Epithelial cell of prostate (primary cell): ENCODE measurements around the gene FOSB.
"Not testable (repeated sequence)": the region's sequence is repeated elsewhere in the genome, so short reads cannot be mapped to it uniquely, and the experiment has no call there.

Experiments
- DNase-seq: peaks from one replicate; pipeline ENCODE4 v3.0.0-alpha.2; 2011; ENCODE audit warnings: low read depth, low spot score
- H3K27ac ChIP-seq: fragments of 450-650 bp; 2 replicates; pipeline ENCODE4 v1.5.1; 2017; ENCODE audit warnings: mild to moderate bottlenecking

Gene FOSB

GRCh38 chr19:45499196-45500180 lies 31.7 kb downstream of the FOSB start:
- DNase-seq = no peak
- H3K27ac ChIP-seq = no peak overlapping the region

DNA sequence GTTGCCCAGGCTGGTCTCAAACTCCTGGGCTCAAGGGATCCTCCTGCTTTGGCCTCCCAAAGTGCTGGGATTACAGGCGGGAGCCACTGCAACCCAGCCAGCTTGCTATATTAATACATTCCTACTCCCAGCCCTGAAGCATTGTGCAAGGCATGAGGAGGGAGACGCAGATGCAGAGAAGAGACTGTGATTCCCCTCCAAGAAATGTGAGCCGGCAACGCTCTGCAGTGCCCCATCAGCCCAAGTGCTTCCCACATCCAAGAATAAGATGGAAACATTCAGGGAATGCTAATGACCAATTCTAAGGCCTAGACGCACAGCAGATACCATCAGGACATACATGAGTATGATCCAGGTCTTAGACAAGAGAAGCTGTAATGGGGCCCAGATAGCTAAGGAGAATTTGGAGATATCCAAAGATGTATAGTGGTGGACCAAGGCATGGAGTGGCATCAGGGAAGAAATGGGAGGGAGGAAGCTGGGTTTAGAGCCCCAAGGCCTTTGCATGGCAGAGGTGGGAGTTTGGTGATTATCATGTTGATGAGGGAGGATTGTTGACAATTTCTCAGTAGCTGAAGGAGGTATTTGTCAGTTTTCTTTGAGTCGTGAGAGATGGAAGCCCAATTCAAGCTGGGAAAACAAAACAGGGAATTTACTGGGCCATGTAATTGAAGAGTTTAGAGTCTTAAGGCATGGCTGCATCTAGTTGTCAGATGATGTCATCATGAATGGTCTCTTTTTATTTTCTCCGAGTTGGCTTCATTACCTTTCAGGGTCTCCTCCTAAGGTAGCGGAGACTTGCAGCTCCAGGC lies 33.3 kb downstream of the FOSB start:
- no peak for DNase-seq

GRCh38 chr19:45501730-45502014 lies 33.9 kb downstream of the FOSB start:
- DNase-seq = no peak
- no peak overlapping the region for H3K27ac ChIP-seq

More for the DNA sequence above, 33.3 kb downstream of the FOSB start:
- no peak overlapping the region for H3K27ac ChIP-seq

DNA sequence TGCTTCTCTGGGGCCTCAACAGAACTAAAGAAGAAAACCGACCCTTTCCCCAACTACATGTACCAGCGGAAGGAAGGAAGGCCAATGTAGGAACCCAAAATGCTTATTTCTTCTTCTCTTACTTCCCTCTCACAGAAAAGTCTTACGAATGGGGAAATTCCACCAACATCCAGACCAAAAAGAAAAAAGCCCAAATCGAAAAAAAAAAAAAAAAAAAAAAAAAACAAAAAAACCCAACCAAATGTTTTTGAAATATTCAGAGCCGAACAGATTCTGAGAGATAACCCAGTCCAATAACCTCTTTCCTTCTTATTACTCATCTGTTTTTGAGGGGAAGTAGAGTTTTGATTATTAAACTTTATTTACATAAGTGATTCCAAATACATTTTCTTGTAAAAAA lies 34.3 kb downstream of the FOSB start:
- no peak for DNase-seq
- H3K27ac ChIP-seq = no peak overlapping the region

DNA sequence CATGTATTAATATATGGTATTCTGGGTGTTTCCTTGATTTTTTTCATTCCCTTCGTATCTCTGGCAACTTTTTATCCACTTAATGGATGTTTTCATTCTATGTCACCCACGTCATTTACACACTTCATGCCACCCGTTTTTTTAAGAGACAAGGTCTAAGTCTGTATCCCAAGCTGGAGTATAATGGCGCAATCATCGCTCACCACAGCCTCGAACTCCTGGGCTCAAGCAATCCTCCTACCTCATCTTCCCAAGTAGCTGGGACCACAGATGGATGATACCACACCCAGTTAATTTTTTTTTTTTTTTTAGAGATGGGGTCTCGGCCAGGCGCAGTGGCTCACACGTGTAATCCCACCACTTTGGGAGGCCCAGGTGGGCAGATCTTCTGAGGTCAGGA lies 36.1 kb downstream of the FOSB start:
- DNase-seq = no peak
- H3K27ac ChIP-seq = no peak overlapping the region

DNA sequence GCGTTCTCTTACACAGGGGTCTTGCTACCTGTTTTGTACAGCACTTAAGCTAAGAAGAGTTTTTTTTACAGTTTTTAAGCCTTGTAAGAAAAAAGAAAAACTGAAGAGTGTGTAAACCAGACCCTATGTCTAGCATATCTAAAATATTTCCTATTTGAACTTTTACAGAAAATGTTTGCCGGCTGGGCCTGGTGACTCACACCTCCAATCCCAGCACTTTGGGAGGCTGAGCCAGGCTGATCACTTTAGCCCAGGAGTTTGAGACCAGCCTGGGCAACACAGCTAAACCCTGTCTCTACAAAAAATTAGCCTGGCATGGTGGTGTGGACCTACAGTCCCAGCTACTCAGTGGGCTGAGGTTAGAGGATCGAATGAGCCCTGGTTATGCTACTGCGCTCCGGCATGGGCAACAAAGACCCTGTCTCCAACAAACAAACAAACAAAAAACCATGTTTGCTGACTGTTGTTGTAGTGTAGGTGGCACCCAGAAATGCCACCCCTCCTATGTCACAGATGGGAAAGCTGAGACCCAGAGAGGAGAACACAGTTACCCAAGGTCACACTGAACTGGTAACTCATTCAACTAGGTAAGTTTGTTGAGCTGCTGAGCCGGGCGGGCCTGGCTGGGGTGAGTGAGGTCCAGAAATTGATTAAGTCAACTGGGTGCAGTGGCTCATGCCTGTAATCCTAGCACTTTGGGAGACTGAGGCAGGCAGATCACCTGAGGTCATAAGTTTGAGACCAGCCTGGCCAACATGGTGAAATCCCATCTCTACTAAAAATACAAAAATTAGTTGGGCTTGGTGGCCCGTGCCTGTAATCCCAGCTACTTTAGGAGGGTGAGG lies 37.6 kb downstream of the FOSB start:
- H3K27ac ChIP-seq = peak overlapping the region; percentile 95
- DNase-seq = no peak

- DNase-seq = no peak
- peak overlapping the region; percentile 95 for H3K27ac ChIP-seq
These were observed 38.1 kb downstream of the FOSB start for GRCh38 chr19:45505996-45506245.

DNA sequence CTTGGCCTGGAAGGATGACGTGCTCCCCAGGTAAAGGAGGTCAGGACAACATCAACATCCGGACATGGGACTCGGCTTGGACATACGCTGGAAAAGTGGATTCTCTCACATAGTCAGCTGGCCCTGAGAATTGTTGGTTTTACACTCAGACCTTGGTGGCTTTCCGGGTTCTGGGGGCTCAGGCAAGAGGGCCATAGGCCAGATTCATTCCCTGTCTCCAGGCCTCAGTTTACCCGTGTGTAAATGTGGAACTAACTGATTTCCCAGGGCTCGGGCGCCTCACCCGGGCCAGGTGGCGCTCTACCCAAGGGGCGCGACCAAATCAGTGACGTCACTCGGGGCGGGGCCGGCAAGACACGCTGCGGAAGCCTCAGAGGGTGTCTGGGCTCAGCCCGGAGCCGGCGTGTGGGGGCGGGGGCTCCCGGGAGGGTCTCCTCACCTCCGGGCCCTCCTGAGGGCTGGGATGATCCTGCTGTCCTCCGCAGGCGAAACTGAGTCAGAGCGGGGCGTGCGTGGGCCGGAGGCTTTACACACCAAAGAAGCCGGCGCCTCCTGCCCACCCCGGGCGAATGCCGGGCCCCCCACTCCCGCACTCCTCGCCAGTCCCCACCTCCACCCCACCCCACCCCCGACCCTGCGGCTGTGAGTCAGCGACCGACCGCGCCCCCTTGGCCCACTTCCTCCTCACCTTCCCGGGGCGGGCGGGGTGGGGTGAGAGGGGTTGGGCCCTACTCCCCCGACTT lies 38.6 kb downstream of the FOSB start:
- DNase-seq = peak; percentile 76
- peak overlapping the region; percentile 95 for H3K27ac ChIP-seq

- peak within 1 kb of the TSS; percentile 95 for H3K27ac ChIP-seq
- peak; percentile 61 for DNase-seq
These were observed 39.4 kb downstream of the FOSB start, which contains the start of gene VASP for GRCh38 chr19:45506989-45507871. Gene VASP, plus strand, starts transcription at chr19:45507479. Its CDS starts 293 bp downstream, at chr19:45507772.

- DNase-seq = no peak
- H3K27ac ChIP-seq = peak overlapping the region; percentile 95
These were observed 40.1 kb downstream of the FOSB start for GRCh38 chr19:45507872-45508416.

DNA sequence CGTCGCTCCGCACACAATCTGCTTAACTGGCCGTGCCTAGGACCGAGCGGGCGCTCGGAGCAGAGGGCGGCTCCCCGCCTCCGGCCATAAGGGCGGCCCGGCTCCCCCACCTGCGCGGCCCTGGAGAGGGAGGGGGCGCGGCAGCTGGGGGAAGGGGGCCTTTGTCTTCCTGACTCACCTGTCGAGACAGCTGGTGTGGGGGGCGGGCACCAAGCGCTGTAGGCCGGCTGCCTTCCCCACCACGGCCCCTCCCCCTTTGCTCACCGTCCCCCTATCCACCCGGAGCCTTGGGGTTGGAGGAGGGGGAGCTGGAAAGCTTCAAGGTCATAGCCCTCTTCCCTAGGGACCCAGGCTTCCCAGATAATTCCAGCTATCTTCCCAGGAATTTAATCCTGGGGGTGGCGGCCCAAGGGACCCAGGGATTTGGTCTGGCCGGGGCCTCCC lies 40.6 kb downstream of the FOSB start:
- no peak for DNase-seq
- H3K27ac ChIP-seq = peak overlapping the region; percentile 95

DNA sequence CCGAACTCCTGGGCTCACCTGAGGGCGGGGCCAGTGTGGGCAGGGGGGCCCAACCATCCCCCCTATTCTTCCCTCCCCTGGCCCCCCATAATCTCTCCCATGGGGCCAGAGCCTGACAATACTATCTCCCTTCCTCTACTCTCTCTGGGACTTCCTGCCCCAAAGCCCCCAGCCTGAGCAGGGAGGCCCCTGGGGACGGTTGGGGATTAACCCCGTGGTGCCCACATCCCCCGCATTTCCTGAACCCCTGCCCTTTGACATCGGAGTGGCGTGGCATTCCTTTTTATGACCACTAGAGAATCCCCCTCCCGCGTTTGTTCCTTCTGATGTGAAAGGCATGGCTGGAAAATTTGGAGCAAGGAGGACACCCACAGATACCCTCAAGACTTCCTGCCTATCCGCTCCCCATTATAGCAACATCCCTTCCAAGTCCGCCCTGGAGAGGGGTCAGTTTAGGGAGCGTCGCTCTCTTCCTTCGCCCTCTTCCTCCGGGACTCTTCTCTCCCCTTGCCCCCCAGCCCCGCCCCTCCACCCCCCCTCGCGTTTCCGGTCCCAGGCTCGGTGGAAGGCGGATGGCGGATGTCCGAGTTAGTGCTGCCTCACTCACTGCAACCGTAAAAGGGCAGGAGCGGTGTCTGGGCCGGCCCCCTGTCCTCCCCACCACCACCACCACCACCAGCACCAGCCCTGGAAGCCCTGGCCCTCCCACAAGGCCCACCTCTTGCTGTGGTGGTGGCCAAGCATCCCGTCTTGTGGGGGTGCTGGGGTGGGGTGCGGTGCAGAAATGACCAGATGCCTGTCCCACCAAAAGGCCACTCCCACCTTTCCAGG lies 41.3 kb downstream of the FOSB start:
- DNase-seq = no peak
- H3K27ac ChIP-seq = peak overlapping the region; percentile 95

DNA sequence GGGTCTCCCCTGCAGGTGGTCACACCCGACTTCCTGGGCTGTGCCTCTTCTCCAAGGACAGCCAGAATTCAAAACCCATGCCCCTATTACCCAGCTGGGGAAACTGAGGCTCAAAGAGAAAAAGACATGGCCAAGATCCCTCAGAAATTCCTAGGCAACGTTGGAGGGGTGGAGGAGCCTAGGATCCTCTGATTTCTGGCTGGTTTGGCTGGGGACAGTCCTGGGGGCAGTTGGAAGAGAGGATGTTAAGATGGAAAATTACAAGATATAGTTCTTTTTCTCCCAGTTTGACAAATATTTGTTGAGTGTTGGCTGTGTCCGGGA lies 41.9 kb downstream of the FOSB start:
- peak overlapping the region; percentile 95 for H3K27ac ChIP-seq
- no peak for DNase-seq

- not testable (repeated sequence) for DNase-seq, H3K27ac ChIP-seq
These were observed 42.6 kb downstream of the FOSB start for GRCh38 chr19:45510352-45510751.

GRCh38 chr19:45511074-45511473 lies 43.3 kb downstream of the FOSB start:
- no peak for DNase-seq
- no peak overlapping the region for H3K27ac ChIP-seq

DNA sequence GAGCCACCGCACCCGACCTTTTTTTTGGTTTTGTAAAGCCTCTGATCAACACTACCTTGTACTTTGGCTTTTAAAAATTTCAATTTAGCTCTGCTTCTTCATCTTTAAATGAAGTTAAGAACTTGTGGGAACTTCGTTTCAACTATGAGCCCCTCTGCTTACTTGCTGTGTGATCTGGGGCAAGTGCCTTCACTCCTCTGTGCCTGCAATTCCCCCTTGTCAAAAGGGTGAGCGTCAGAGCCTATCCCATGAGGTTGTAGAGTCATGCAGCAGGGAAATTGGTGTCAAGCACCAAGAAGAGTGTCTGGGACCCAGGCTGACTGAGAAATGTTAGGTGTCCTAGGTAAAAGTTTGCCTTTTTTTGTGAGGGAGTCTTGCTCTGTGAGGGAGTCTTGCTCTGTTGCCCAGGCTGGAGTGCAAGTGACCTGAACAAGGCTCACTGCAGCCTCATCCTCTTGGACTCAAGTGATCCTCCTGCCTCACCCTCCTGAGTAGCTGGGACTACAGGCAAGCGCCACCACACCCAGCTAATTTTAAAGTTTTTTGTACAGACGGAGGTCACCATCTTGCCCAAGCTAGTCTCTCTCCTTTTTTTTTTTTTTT lies 45.2 kb downstream of the FOSB start:
- H3K27ac ChIP-seq = no peak overlapping the region
- no peak for DNase-seq

GRCh38 chr19:45514376-45515051 lies 46.7 kb downstream of the FOSB start:
- H3K27ac ChIP-seq = peak overlapping the region; percentile 25
- no peak for DNase-seq
